ENCODE results near the gene ZMYND12.

The ZMYND12 gene

GRCh38 chr1:42380586-42381279 lies 75.1 kb downstream of the ZMYND12 start, which contains the start of gene RIMKLA (continued):
- no peak for TF ChIP-seq SNAI2 (CRISPR knock-in tag; IDR thresholded peaks at IDR 0.05)
